A549 (cell line): ENCODE measurements around the gene POLR1B. TPM values are rescaled to one million over a fixed set of nuclear protein-coding genes. Genes with fewer than 3 reads are reported as not detected.
"Not testable (repeated sequence)": the region's sequence is repeated elsewhere in the genome, so short reads cannot be mapped to it uniquely, and the experiment has no call there.

ENCODE experiments used
- ATAC-seq, 2 experiments: fragments of 200-7000 bp in 1 of 2; fragments of >200 bp in 1 of 2; cut with Nextera tagmentation in 1 of 2; cut with Tn5 transposase in 1 of 2; 3 replicates each; pipeline versions ENCODE4 v1.8.0 to v1.9.1; 2018 to 2020; ENCODE audit warnings: mild to moderate bottlenecking in 1 of 2, moderate library complexity in 1 of 2
- CTCF ChIA-PET: fragments of 300-600 bp; sonication (Branson Sonifier 250); formaldehyde crosslinking; extraction: SDS; loops from one replicate; lab custom pipeline; 2021; ENCODE audit warnings: antibody characterized with exemption, inconsistent platforms; lab: Yijun Ruan, JAX
- POLR2A ChIA-PET: fragments of 350-600 bp; formaldehyde crosslinking; extraction: SDS; loops from one replicate; lab custom pipeline; 2021; ENCODE audit warnings: antibody characterized with exemption, inconsistent platforms; lab: Yijun Ruan, JAX
- DNase-seq, 2 experiments: peaks; one replicate each; pipeline versions ENCODE4 v3.0.0 to v3.0.0-alpha.2; 2011 to 2016; ENCODE audit warnings: low read depth in 1 of 2, low spot score in 1 of 2
- FAIRE-seq: peaks from 2 replicates; lab custom pipeline; 2011; peaks lifted over from hg19 to GRCh38; lab: Jason Lieb, UNC
- H3K27ac ChIP-seq, 2 experiments: fragments of >200 bp; sonication (Bioruptor Twin); formaldehyde crosslinking; 3 replicates each; pipeline ENCODE4 v1.5.1; 2016 to 2017
- H3K4me1 ChIP-seq: fragments of >200 bp; sonication (Bioruptor Twin); formaldehyde crosslinking; 3 replicates; pipeline ENCODE4 v1.6.1; 2016
- H3K4me2 ChIP-seq: fragments of >200 bp; sonication (Bioruptor Twin); formaldehyde crosslinking; 3 replicates; pipeline ENCODE4 v1.6.1; 2016
- H3K4me3 ChIP-seq: fragments of >200 bp; sonication (Bioruptor Twin); formaldehyde crosslinking; 3 replicates; pipeline ENCODE4 v1.5.1; 2016
- H3K9me3 ChIP-seq: fragments of >200 bp; sonication (Bioruptor Twin); formaldehyde crosslinking; 3 replicates; pipeline ENCODE4 v1.6.1; 2016
- CBX2 ChIP-seq: fragments of 200-600 bp; sonication (generic); IDR thresholded peaks from 2 replicates; pipeline ENCODE4 v1.6.1; 2016; ENCODE audit warnings: low read depth, mild to moderate bottlenecking, borderline replicate concordance
- CBX8 ChIP-seq: fragments of 200-600 bp; sonication (generic); IDR thresholded peaks from 2 replicates; pipeline ENCODE4 v1.6.1; 2016
- CEBPB ChIP-seq, 2 experiments: fragments of >200 bp in 1 of 2; sonication (Bioruptor Twin) in 1 of 2; formaldehyde crosslinking in 1 of 2; IDR thresholded peaks; 2 replicates each; pipeline ENCODE4 v1.6.1; 2012 to 2016
- CHD2 ChIP-seq: fragments of 150-350 bp; IDR thresholded peaks from 2 replicates; pipeline ENCODE4 v1.6.1; 2014; ENCODE audit warnings: low read length; ENCODE audit not compliant: partially characterized antibody
- E2F6 ChIP-seq: IDR thresholded peaks from 2 replicates; pipeline ENCODE4 v1.6.1; 2012; ENCODE audit warnings: low read depth, borderline replicate concordance
- EHF ChIP-seq: fragments of 250-450 bp; sonication (Bioruptor Pico); IDR thresholded peaks from 2 replicates; pipeline ENCODE4 v1.5.0; 2020; ENCODE audit warnings: mild to moderate bottlenecking
- ELK1 ChIP-seq: fragments of 150-350 bp; IDR thresholded peaks from 2 replicates; pipeline ENCODE4 v1.6.1; 2014; ENCODE audit warnings: low read depth, mild to moderate bottlenecking, low read length
- FOSL2 ChIP-seq, 2 experiments: fragments of 450-650 bp in 1 of 2; fragments of >200 bp in 1 of 2; sonication (Bioruptor Twin) in 1 of 2; formaldehyde crosslinking; IDR thresholded peaks; 2 replicates each; pipeline versions ENCODE4 v1.5.0 to v1.6.1; 2016 to 2020; ENCODE audit warnings: mild to moderate bottlenecking in 1 of 2, moderate library complexity in 1 of 2
- HOXA7 ChIP-seq: fragments of 250-450 bp; sonication (Bioruptor Pico); IDR thresholded peaks from 2 replicates; pipeline ENCODE4 v1.5.0; 2020; ENCODE audit warnings: mild to moderate bottlenecking, moderate library complexity
- HOXB13 ChIP-seq: fragments of 250-450 bp; sonication (Bioruptor Pico); IDR thresholded peaks from 2 replicates; pipeline ENCODE4 v1.5.0; 2020; ENCODE audit warnings: low read depth, mild to moderate bottlenecking, moderate library complexity
- KDM1A ChIP-seq: fragments of 200-600 bp; sonication (generic); IDR thresholded peaks from 2 replicates; pipeline ENCODE4 v1.6.1; 2016; ENCODE audit warnings: low read depth, mild to moderate bottlenecking
- MYC ChIP-seq: IDR thresholded peaks from 2 replicates; pipeline ENCODE4 v1.6.1; 2012; ENCODE audit warnings: mild to moderate bottlenecking, inconsistent platforms, low read length, improper control_type of control experiment, borderline replicate concordance
- NR3C1 ChIP-seq: fragments of >200 bp; sonication (Bioruptor Twin); formaldehyde crosslinking; IDR thresholded peaks from 3 replicates; pipeline ENCODE4 v1.6.1; 2017
- PBX3 ChIP-seq: IDR thresholded peaks from 2 replicates; pipeline ENCODE4 v1.6.1; 2012
- POLR2A ChIP-seq: IDR thresholded peaks from 2 replicates; pipeline ENCODE4 v1.6.1; 2012; ENCODE audit warnings: mild to moderate bottlenecking, low read length
- RAD21 ChIP-seq, 2 experiments: fragments of >200 bp in 1 of 2; sonication (Bioruptor Twin) in 1 of 2; formaldehyde crosslinking in 1 of 2; IDR thresholded peaks in 1 of 2; conservative IDR thresholded peaks in 1 of 2; 2 replicates in 1 of 2; 3 replicates in 1 of 2; pipeline ENCODE4 v1.6.1; 2012 to 2018; ENCODE audit warnings: inconsistent platforms in 1 of 2
- RARB ChIP-seq: fragments of 250-450 bp; sonication (Bioruptor Pico); IDR thresholded peaks from 2 replicates; pipeline ENCODE4 v1.8.0; 2021; ENCODE audit warnings: mild to moderate bottlenecking, moderate library complexity
- REST ChIP-seq: fragments of 200-600 bp; sonication (generic); IDR thresholded peaks from 2 replicates; pipeline ENCODE4 v1.6.1; 2016; ENCODE audit warnings: antibody characterized with exemption, mild to moderate bottlenecking, moderate library complexity
- RFX5 ChIP-seq: fragments of 450-650 bp; IDR thresholded peaks from 2 replicates; pipeline ENCODE4 v1.7.1; 2014; ENCODE audit warnings: antibody characterized with exemption, mild to moderate bottlenecking, moderate library complexity
- RNF2 ChIP-seq: fragments of 200-600 bp; sonication (generic); IDR thresholded peaks from 2 replicates; pipeline ENCODE4 v1.6.1; 2016; ENCODE audit warnings: low read depth, mild to moderate bottlenecking, antibody characterized with exemption, moderate library complexity, borderline replicate concordance
- SMC3 ChIP-seq: fragments of >200 bp; sonication (Bioruptor Twin); formaldehyde crosslinking; IDR thresholded peaks from 3 replicates; pipeline ENCODE4 v1.6.1; 2018; ENCODE audit warnings: inconsistent platforms
- TFCP2L1 ChIP-seq: fragments of 250-450 bp; sonication (Bioruptor Pico); IDR thresholded peaks from 2 replicates; pipeline ENCODE4 v1.5.0; 2021; ENCODE audit warnings: mild to moderate bottlenecking
- ZC3H11A ChIP-seq: fragments of 450-650 bp; IDR thresholded peaks from 2 replicates; pipeline ENCODE4 v1.6.1; 2014; ENCODE audit warnings: antibody characterized with exemption, mild to moderate bottlenecking
- WGBS: methylation state at CpG from one replicate; pipeline ENCODE4 v1.1.6; 2017; ENCODE audit errors: missing lambda C conversion rate; 5-methylcytosine and 5-hydroxymethylcytosine counted together
- polyA plus RNA-seq, 4 experiments: library from polyadenylated mRNA; depleted of rRNA in 3 of 4; stranded (reverse); fragments of >200 nt; fragmentation: RNase III in 1 of 4; extraction: RNeasy Plus Mini Kit Qiagen cat#74134 plus additional on column Dnase treatment in 1 of 4; gene quantifications; 2 replicates in 3 of 4; 3 replicates in 1 of 4; pipeline ENCODE4 v1.2.3, GENCODE V29; 2011 to 2017

POLR1B gene
- polyA plus RNA-seq, 2 of the 4 experiments (the other 2 are of a cell fraction): 18.9 to 41.2 TPM

GRCh38 chr2:112530728-112531127, 11.5 kb upstream of the POLR1B start (continued):
- TF ChIP-seq ELK1: no peak

GRCh38 chr2:112534826-112535225, 7.4 kb upstream of the POLR1B start:
- DNase-seq: no peak
- Histone ChIP-seq H3K27ac (no peak overlapping the region), H3K4me2 (no peak overlapping the region), H3K9me3 (no peaks in the 10 kb centered on the region), H3K4me1 (no peaks in the 10 kb centered on the region), H3K4me3 (no peak overlapping the region)
- 55% methylated on average over 1 of the region's 1 CpG for WGBS
- CTCF ChIA-PET: no interaction called here
- no peak for ATAC-seq
- TF ChIP-seq CBX2 (no peak), ZC3H11A (no peak), HOXA7 (no peak), KDM1A (no peak), CHD2 (no peak), CBX8 (no peak), POLR2A (no peak), RNF2 (no peak), MYC (no peak), RFX5 (no peak)
- no peak for FAIRE-seq
- POLR2A ChIA-PET: no interaction called here

GRCh38 chr2:112536665-112537064, 5.6 kb upstream of the POLR1B start:
- H3K9me3 ChIP-seq, H3K4me2 ChIP-seq, DNase-seq, FAIRE-seq, H3K4me3 ChIP-seq, ATAC-seq, H3K4me1 ChIP-seq, POLR2A ChIA-PET, H3K27ac ChIP-seq: not testable (repeated sequence)
- CTCF ChIA-PET: interaction anchor here (1.1 to 1.8 kb wide), 2 partner anchors 56 to 361 kb away, joined by 3 to 4 read pairs; no protein-coding TSS in a partner anchor

- H3K4me2 ChIP-seq: no peak overlapping the region
- no peak overlapping the region for H3K4me3 ChIP-seq
- H3K27ac ChIP-seq: no peak overlapping the region
- no peak for DNase-seq
- POLR2A ChIA-PET: no interaction called here
- ATAC-seq: no peak
- no peaks in the 10 kb centered on the region for H3K9me3 ChIP-seq
- CTCF ChIA-PET: no interaction called here
- H3K4me1 ChIP-seq: peaks cover 14% of the 10 kb centered on the region; the same call in 2 of the 3 replicates
- WGBS: 64% methylated on average over 2 of the region's 2 CpGs
- no peak for TF ChIP-seq E2F6
- no peak for TF ChIP-seq SMC3
- no peak for TF ChIP-seq CBX8
- no peak for TF ChIP-seq RAD21 (conservative IDR thresholded peaks at IDR 0.05 in 1 of 2, IDR thresholded peaks at IDR 0.05 in 1 of 2)
- TF ChIP-seq HOXA7: no peak
- TF ChIP-seq REST: no peak
- TF ChIP-seq TFCP2L1 (CRISPR knock-in tag): no peak
- no peak for TF ChIP-seq RNF2
- TF ChIP-seq CHD2: no peak
- no peak for TF ChIP-seq PBX3
- no peak for TF ChIP-seq NR3C1
- TF ChIP-seq RARB (CRISPR knock-in tag): no peak
- TF ChIP-seq MYC: no peak
- TF ChIP-seq CEBPB (IDR thresholded peaks at IDR 0.05): no peak
- no peak for TF ChIP-seq POLR2A
- no peak for TF ChIP-seq HOXB13
- TF ChIP-seq EHF (CRISPR knock-in tag): no peak
- TF ChIP-seq ZC3H11A: no peak
- TF ChIP-seq FOSL2 (IDR thresholded peaks at IDR 0.05): no peak
- no peak for TF ChIP-seq FOSL2 (CRISPR knock-in tag; IDR thresholded peaks at IDR 0.05)
- FAIRE-seq: no peak
These were observed 3.0 kb upstream of the POLR1B start for GRCh38 chr2:112539306-112539705.
